Panc1 (cell line): Measurements from ENCODE around the gene CDH23.

ENCODE experiments used
- POLR2AphosphoS5 ChIP-seq: IDR thresholded peaks from 2 replicates; pipeline ENCODE4 v1.6.1; 2012; ENCODE audit warnings: mild to moderate bottlenecking, low read depth, low read length, moderate library complexity
- SIN3A ChIP-seq: IDR thresholded peaks from 2 replicates; pipeline ENCODE4 v1.6.1; 2012; ENCODE audit warnings: low read depth, mild to moderate bottlenecking, low read length, moderate library complexity, borderline replicate concordance; ENCODE audit not compliant: insufficient read depth
- TCF7L2 ChIP-seq: IDR thresholded peaks from 2 replicates; pipeline ENCODE4 v1.6.1; 2011; ENCODE audit warnings: mild to moderate bottlenecking, low read depth, low read length, inconsistent platforms
- TF ChIP-seq, protein P1 (sequence below): fragments of 450-650 bp; IDR thresholded peaks from 2 replicates; pipeline ENCODE4 v1.5.1; 2017; ENCODE audit warnings: mild to moderate bottlenecking
- TF ChIP-seq, protein P2 (sequence below), 2 experiments: IDR thresholded peaks; 2 replicates each; pipeline ENCODE4 v1.6.1; 2011 to 2012; ENCODE audit warnings: low read depth in 2 of 2, control low read depth in 1 of 2, low read length in 1 of 2, mild to moderate bottlenecking in 1 of 2, moderate library complexity in 1 of 2; ENCODE audit not compliant: insufficient read depth in 1 of 2

DNA sequence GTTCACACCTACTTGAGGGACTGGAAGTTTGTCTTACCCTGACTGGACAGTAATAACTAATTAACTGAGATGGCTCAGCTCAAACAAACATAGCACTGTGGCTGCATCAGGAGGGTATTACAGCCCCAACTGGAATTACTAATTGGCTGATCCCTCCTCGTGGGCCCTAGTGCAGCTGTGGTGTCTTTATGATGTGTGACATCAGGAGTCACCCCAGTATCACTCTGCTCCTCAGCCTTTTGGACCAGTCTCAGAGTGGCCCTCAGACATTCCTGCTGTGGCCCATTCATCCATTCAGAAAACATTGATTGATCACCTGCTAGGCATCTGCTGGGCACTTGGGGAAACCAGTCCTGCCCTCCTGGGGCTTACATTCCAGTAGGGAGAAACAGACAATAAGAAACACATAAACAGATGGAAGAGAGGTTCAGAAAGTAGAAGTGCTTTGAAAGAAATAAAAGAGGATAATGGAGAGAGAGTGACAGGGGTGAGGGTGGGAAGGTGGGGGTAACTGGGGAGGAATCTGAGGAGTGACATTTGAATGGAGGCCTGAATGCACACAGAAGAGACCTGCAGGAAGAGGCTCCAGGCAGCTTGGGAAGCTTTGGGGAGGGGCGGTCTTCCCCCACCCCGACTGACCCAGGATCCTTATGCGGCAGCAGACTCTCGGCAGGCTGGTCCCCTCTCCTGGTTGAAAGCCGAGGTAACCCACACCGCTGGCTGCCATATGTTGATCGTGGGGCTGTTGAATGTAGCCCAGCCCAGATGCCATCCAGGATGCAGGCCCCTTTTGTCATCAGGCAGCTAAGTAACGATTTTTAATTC lies 209.7 kb downstream of the CDH23 start:
- TF ChIP-seq, protein P1, sequence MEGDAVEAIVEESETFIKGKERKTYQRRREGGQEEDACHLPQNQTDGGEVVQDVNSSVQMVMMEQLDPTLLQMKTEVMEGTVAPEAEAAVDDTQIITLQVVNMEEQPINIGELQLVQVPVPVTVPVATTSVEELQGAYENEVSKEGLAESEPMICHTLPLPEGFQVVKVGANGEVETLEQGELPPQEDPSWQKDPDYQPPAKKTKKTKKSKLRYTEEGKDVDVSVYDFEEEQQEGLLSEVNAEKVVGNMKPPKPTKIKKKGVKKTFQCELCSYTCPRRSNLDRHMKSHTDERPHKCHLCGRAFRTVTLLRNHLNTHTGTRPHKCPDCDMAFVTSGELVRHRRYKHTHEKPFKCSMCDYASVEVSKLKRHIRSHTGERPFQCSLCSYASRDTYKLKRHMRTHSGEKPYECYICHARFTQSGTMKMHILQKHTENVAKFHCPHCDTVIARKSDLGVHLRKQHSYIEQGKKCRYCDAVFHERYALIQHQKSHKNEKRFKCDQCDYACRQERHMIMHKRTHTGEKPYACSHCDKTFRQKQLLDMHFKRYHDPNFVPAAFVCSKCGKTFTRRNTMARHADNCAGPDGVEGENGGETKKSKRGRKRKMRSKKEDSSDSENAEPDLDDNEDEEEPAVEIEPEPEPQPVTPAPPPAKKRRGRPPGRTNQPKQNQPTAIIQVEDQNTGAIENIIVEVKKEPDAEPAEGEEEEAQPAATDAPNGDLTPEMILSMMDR = no peak
- TF ChIP-seq POLR2AphosphoS5 (no peak), SIN3A (no peak), TCF7L2 (no peak)
- TF ChIP-seq, protein P2, sequence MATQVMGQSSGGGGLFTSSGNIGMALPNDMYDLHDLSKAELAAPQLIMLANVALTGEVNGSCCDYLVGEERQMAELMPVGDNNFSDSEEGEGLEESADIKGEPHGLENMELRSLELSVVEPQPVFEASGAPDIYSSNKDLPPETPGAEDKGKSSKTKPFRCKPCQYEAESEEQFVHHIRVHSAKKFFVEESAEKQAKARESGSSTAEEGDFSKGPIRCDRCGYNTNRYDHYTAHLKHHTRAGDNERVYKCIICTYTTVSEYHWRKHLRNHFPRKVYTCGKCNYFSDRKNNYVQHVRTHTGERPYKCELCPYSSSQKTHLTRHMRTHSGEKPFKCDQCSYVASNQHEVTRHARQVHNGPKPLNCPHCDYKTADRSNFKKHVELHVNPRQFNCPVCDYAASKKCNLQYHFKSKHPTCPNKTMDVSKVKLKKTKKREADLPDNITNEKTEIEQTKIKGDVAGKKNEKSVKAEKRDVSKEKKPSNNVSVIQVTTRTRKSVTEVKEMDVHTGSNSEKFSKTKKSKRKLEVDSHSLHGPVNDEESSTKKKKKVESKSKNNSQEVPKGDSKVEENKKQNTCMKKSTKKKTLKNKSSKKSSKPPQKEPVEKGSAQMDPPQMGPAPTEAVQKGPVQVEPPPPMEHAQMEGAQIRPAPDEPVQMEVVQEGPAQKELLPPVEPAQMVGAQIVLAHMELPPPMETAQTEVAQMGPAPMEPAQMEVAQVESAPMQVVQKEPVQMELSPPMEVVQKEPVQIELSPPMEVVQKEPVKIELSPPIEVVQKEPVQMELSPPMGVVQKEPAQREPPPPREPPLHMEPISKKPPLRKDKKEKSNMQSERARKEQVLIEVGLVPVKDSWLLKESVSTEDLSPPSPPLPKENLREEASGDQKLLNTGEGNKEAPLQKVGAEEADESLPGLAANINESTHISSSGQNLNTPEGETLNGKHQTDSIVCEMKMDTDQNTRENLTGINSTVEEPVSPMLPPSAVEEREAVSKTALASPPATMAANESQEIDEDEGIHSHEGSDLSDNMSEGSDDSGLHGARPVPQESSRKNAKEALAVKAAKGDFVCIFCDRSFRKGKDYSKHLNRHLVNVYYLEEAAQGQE (IDR thresholded peaks at IDR 0.05; ENCODE audit: insufficient read depth in 1 of 2, low read depth in 2 of 2, low read length in 1 of 2) = no peak
